Activated CD4-positive, alpha-beta T cell treated with anti-CD3 and anti-CD28 coated beads for 36 hours (primary cell): Measurements from ENCODE around the gene TACC2. TPM values are rescaled to one million over a fixed set of nuclear protein-coding genes. Genes with fewer than 3 reads are reported as not detected.
"Not testable (repeated sequence)": the region's sequence is repeated elsewhere in the genome, so short reads cannot be mapped to it uniquely, and the experiment has no call there.

Experiments used
- ATAC-seq: fragments of 200-7000 bp; cut with Tn5 transposase; one replicate; pipeline ENCODE4 v1.10.0; 2021; ENCODE audit warnings: mild to moderate bottlenecking, moderate library complexity
- CTCF ChIA-PET: fragments of 350-600 bp; sonication (Branson Sonifier 250); formaldehyde crosslinking; loops from one replicate; lab custom pipeline; 2021; ENCODE audit warnings: antibody characterized with exemption; lab: Charles Lee
- POLR2A ChIA-PET: fragments of 350-600 bp; sonication (Branson Sonifier 250); formaldehyde crosslinking; loops from one replicate; lab custom pipeline; 2021; ENCODE audit warnings: antibody characterized with exemption, inconsistent platforms; lab: Charles Lee
- DNase-seq: peaks from one replicate; pipeline ENCODE4 v3.0.0-alpha.2; 2020
- H3K27ac Mint-ChIP-seq: one replicate; pipeline ENCODE4 v1.8.0; 2021; ENCODE audit warnings: mixed read lengths
- H3K27me3 Mint-ChIP-seq: one replicate; pipeline ENCODE4 v1.8.0; 2021; ENCODE audit warnings: mixed read lengths
- H3K36me3 Mint-ChIP-seq: one replicate; pipeline ENCODE4 v1.8.0; 2021; ENCODE audit warnings: low read depth, mixed read lengths
- H3K4me1 Mint-ChIP-seq: one replicate; pipeline ENCODE4 v1.8.0; 2021; ENCODE audit warnings: mixed read lengths
- H3K4me3 Mint-ChIP-seq: one replicate; pipeline ENCODE4 v1.8.0; 2021; ENCODE audit warnings: mild to moderate bottlenecking, moderate library complexity, mixed read lengths
- H3K9me3 Mint-ChIP-seq: one replicate; pipeline ENCODE4 v1.8.0; 2021; ENCODE audit warnings: low read depth, mixed read lengths
- intact Hi-C, 2 experiments: fragments of 100-400 bp; cut with DNase I in 1 of 2; cut with micrococcal nuclease in 1 of 2; formaldehyde crosslinking; loops; one replicate each; pipeline versions ENCODE4 v1.14.2 to v1.15.1; 2022 to 2024; cut with DNase I, micrococcal nuclease
- total RNA-seq, 2 experiments: library from RNA; stranded (reverse); gene quantifications; one replicate each; pipeline ENCODE4 v1.2.3, GENCODE V29; 2021

TACC2 gene
- total RNA-seq, 2 experiments from 2014 or later: not detected

- no peaks in the 10 kb centered on the region for H3K9me3 Mint-ChIP-seq
These were observed 97.7 kb downstream of the TACC2 start for GRCh38 chr10:122086416-122087240.

GRCh38 chr10:122087436-122087835, 98.5 kb downstream of the TACC2 start:
- Mint-ChIP-seq H3K9me3 (no peaks in the 10 kb centered on the region), H3K36me3 (no peaks in the 10 kb centered on the region), H3K27ac (no peak overlapping the region), H3K4me3 (no peak overlapping the region), H3K27me3 (peaks cover 2% of the 10 kb centered on the region), H3K4me1 (no peaks in the 10 kb centered on the region)
- intact Hi-C loops: no loop called here
- ChIA-PET POLR2A (no interaction called here), CTCF (no interaction called here)
- ATAC-seq (no peak), DNase-seq (no peak)

More at GRCh38 chr10:122086416-122087240, 97.7 kb downstream of the TACC2 start:
- Mint-ChIP-seq H3K4me3 (no peak overlapping the region), H3K27ac (no peak overlapping the region), H3K4me1 (no peaks in the 10 kb centered on the region), H3K36me3 (no peaks in the 10 kb centered on the region), H3K27me3 (peaks cover 2% of the 10 kb centered on the region)
- ChIA-PET CTCF (no interaction called here), POLR2A (no interaction called here)
- DNase-seq: no peak
- no peak for ATAC-seq
- intact Hi-C loops: no loop called here

GRCh38 chr10:122089311-122090017, 100.5 kb downstream of the TACC2 start:
- H3K4me3 Mint-ChIP-seq: no peak overlapping the region
- no peaks in the 10 kb centered on the region for H3K9me3 Mint-ChIP-seq
- CTCF ChIA-PET: no interaction called here
- no peaks in the 10 kb centered on the region for H3K27me3 Mint-ChIP-seq
- no peaks in the 10 kb centered on the region for H3K36me3 Mint-ChIP-seq
- no peak overlapping the region for H3K27ac Mint-ChIP-seq
- DNase-seq (no peak), ATAC-seq (no peak)
- POLR2A ChIA-PET: no interaction called here
- intact Hi-C loops: no loop called here
- no peaks in the 10 kb centered on the region for H3K4me1 Mint-ChIP-seq

DNA sequence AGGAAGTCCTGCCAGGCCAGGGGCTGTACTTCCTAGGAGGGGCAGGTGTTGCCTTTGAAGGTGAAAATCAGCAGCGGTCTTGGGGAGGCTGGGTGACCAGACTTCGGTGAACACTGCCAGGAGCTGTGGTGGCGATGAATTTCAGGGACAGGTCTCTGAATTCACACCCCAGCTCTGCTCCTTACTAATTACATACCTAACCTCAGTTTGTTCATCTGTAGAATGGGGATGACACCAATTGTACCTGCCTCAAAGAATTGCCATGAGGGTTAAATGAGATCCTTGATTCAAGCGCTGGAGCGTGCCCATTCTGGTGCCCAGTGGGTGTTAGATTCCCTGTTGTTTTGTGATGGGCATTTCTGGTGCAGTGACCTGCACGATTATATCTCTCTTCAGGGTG, 102.8 kb downstream of the TACC2 start:
- POLR2A ChIA-PET: no interaction called here
- CTCF ChIA-PET: no interaction called here
- Mint-ChIP-seq H3K27ac (no peak overlapping the region), H3K4me1 (no peaks in the 10 kb centered on the region), H3K4me3 (no peak overlapping the region), H3K27me3 (no peaks in the 10 kb centered on the region), H3K36me3 (no peaks in the 10 kb centered on the region), H3K9me3 (no peaks in the 10 kb centered on the region)
- ATAC-seq (no peak), DNase-seq (no peak)
- intact Hi-C loops: no loop called here

DNA sequence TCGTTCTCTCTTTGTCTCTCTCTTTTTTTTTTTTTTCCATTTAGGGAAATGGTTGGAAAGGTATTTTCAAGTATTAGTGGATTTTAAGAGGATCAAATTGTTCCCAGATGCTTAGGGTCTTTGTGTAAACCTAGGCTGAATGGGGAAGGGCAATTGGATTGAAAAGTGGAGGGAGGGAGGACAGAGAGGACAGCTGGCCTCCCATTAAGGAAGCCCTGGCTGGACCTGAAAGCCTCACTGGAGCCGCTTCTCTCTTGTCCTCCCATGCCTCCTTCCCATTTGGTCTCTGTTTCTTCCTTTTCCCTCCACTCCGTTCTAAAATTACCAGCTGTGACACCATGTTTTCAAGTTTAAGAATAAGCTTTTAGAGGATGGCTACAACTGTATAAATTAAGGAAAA, 104.1 kb downstream of the TACC2 start:
- ATAC-seq (no peak), DNase-seq (no peak)
- Mint-ChIP-seq H3K27me3 (no peaks in the 10 kb centered on the region), H3K9me3 (no peaks in the 10 kb centered on the region), H3K4me3 (no peak overlapping the region), H3K27ac (no peak overlapping the region), H3K36me3 (no peaks in the 10 kb centered on the region), H3K4me1 (no peaks in the 10 kb centered on the region)
- ChIA-PET POLR2A (no interaction called here), CTCF (no interaction called here)
- intact Hi-C loops: no loop called here

DNA sequence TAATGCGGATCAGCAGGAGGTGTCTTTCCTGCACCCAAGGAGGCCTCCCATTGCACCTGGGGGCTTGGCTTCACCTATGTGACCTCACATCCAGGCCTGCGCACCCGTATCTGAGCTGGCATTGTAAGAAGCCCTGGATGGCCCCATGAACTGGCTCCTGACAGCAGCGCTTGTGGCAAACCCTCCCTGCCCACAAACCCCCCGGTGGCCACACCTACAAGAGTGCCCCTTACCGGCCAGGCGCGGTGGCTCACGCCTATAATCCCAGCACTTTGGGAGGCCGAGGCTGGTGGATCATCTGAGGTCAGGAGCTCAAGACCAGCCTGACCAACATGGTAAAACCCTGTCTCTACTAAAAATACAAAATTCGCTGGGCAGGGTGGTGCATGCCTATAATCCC, 107.2 kb downstream of the TACC2 start:
- H3K27ac Mint-ChIP-seq, intact Hi-C loops, H3K36me3 Mint-ChIP-seq, CTCF ChIA-PET, DNase-seq, H3K4me1 Mint-ChIP-seq, H3K27me3 Mint-ChIP-seq, POLR2A ChIA-PET, H3K4me3 Mint-ChIP-seq, ATAC-seq, H3K9me3 Mint-ChIP-seq: not testable (repeated sequence)

GRCh38 chr10:122096705-122097104, 107.7 kb downstream of the TACC2 start:
- Mint-ChIP-seq H3K4me1 (no peaks in the 10 kb centered on the region), H3K27me3 (no peaks in the 10 kb centered on the region), H3K4me3 (no peak overlapping the region), H3K9me3 (no peaks in the 10 kb centered on the region), H3K27ac (no peak overlapping the region), H3K36me3 (no peaks in the 10 kb centered on the region)
- intact Hi-C loops: no loop called here
- CTCF ChIA-PET: no interaction called here
- ATAC-seq (no peak), DNase-seq (no peak)
- POLR2A ChIA-PET: no interaction called here

- ATAC-seq (no peak), DNase-seq (no peak)
- Mint-ChIP-seq H3K36me3 (no peaks in the 10 kb centered on the region), H3K4me1 (no peaks in the 10 kb centered on the region), H3K27ac (no peak overlapping the region), H3K9me3 (no peaks in the 10 kb centered on the region), H3K27me3 (no peaks in the 10 kb centered on the region), H3K4me3 (no peak overlapping the region)
- ChIA-PET CTCF (interaction anchor here (0.7 kb wide), 1 partner anchor 1484 kb away, joined by 4 read pairs; no protein-coding TSS in a partner anchor), POLR2A (no interaction called here)
- intact Hi-C loops: no loop called here
These were observed 109.0 kb downstream of the TACC2 start for GRCh38 chr10:122097935-122098334.

GRCh38 chr10:122098924-122099323, 110.0 kb downstream of the TACC2 start:
- no peak for ATAC-seq

DNA sequence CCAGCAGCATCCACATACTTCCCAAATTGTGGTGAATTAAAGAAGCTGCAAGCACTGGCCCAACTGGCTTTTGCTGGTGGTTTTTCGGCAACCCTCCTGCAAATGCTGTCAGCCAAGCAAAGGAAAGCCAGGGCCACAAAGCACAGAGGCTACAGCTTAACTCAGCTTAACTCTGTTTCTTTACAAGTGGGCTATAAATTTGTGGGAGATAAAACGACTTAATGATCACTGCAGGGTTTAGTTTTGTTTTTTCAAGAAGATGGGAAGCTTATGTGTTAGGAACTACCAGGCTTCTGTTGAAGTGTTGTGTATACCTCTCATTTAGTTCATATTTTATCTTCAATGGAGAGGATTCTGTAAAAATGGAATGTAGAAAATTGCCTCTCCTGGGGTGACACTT, 110.6 kb downstream of the TACC2 start:
- no peaks in the 10 kb centered on the region for H3K27me3 Mint-ChIP-seq
- ChIA-PET POLR2A (no interaction called here), CTCF (no interaction called here)
- no peaks in the 10 kb centered on the region for H3K9me3 Mint-ChIP-seq
- DNase-seq (no peak), ATAC-seq (no peak)
- H3K27ac Mint-ChIP-seq: no peak overlapping the region
- intact Hi-C loops: no loop called here
- H3K36me3 Mint-ChIP-seq: no peaks in the 10 kb centered on the region
- no peak overlapping the region for H3K4me3 Mint-ChIP-seq
- H3K4me1 Mint-ChIP-seq: no peaks in the 10 kb centered on the region

More at GRCh38 chr10:122098924-122099323, 110.0 kb downstream of the TACC2 start:
- no peak overlapping the region for H3K4me3 Mint-ChIP-seq
- CTCF ChIA-PET: no interaction called here
- POLR2A ChIA-PET: no interaction called here
- no peaks in the 10 kb centered on the region for H3K36me3 Mint-ChIP-seq
- no peaks in the 10 kb centered on the region for H3K4me1 Mint-ChIP-seq
- H3K27ac Mint-ChIP-seq: no peak overlapping the region
- intact Hi-C loops: no loop called here
- H3K27me3 Mint-ChIP-seq: no peaks in the 10 kb centered on the region
- no peaks in the 10 kb centered on the region for H3K9me3 Mint-ChIP-seq
- DNase-seq: no peak

DNA sequence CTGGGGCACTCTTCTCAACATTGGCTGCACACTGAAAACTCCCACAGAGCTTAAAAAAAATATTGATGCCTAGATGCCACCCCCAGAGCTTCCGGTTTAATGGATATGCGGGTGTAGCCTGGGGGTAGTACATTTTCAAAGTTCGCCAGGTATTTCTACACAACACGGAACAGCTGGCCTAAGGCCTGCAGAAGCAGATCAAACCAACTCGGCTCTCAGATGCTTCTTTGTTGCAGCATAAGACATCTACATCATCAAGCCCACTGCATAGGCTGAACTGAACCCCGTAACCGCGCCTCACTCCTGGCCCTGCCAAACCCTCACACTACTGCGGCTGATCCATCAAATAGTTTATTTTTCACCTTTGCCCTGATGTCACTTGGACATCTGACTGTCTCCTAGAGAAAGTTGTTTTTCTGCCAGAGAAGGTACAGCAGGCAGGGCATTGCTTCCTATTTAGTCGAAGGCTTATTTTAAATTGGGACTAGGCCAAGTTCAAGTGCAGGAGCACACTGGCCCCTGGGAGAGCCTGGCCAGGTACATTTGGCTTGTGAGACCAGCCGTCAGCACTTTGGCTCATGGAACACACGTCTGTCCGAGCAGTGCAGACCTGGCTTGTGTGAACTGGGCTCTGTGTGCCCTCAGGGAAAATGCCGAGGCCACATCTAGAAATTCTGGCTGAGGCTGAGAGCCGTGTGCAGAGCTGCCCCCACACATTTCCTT, 113.3 kb downstream of the TACC2 start:
- H3K4me1 Mint-ChIP-seq: no peaks in the 10 kb centered on the region

More for the DNA sequence above, 113.3 kb downstream of the TACC2 start:
- Mint-ChIP-seq H3K27ac (no peak overlapping the region), H3K9me3 (no peaks in the 10 kb centered on the region), H3K27me3 (peaks cover 2% of the 10 kb centered on the region), H3K4me3 (no peak overlapping the region), H3K36me3 (no peaks in the 10 kb centered on the region)
- CTCF ChIA-PET: interaction anchor here (0.8 kb wide), 1 partner anchor 31 kb away, joined by 3 read pairs; no protein-coding TSS in a partner anchor
- intact Hi-C loops: no loop called here
- DNase-seq: no peak
- no peak for ATAC-seq
- POLR2A ChIA-PET: no interaction called here
